ENCODE measurements around the gene ZNF275.
"Not testable (repeated sequence)": the region's sequence is repeated elsewhere in the genome, so short reads cannot be mapped to it uniquely, and the experiment has no call there.

Gene ZNF275

DNA sequence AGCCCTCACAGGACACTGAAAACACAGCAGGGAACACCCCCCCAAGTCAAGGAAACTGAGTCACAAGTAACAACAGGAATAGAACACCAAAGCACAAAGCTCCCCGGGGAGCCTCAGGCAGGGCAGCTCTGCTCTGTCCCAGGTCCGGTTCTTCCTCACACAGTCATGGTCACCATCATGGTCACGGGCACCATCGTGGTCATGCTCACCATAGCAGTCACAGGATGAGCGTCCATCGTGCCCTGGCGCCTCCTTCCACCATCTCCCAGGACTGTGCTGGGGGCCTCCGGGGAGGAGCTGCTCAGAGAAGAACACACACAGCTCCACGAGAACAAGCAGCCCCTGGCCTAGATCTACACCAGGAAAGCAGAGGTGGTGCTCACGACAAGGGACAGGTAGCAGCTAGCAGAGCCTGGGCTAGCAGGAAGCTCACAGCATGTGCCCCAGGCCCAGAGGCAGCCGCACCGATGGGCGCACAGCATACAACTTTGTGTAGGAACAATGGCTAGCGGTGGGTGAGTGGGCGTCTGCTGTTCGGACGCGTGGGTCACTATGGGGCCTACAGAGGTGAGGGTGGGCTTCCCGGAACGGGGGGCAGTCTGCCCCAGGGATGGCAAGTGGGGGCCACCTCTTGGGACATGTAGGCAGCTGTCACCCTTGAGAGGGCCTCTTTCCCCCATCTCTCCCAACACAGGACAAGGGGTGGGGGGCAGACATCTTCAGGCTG is 15.8 kb upstream of the ZNF275 start:
- ChIA-PET CTCF (no interaction called here), POLR2A (no interaction called here)
- DNase-seq (ENCODE audit: extremely low spot score) = no peak
- TF ChIP-seq ELF4 (IDR thresholded peaks at IDR 0.05) (no peak), FOXA1 (IDR thresholded peaks at IDR 0.05) (no peak), ARNT (IDR thresholded peaks at IDR 0.05) (no peak), SP1 (IDR thresholded peaks at IDR 0.05) (no peak), CTBP1 (IDR thresholded peaks at IDR 0.05; ENCODE audit: borderline replicate concordance) (no peak), FOXK2 (IDR thresholded peaks at IDR 0.05) (no peak), FOXM1 (IDR thresholded peaks at IDR 0.05; ENCODE audit: borderline replicate concordance) (no peak), L3MBTL2 (conservative IDR thresholded peaks at IDR 0.05) (no peak), SUZ12 (IDR thresholded peaks at IDR 0.05) (no peak), BHLHE40 (IDR thresholded peaks at IDR 0.05; ENCODE audit: borderline replicate concordance) (no peak)
- TF ChIP-seq, protein P1, sequence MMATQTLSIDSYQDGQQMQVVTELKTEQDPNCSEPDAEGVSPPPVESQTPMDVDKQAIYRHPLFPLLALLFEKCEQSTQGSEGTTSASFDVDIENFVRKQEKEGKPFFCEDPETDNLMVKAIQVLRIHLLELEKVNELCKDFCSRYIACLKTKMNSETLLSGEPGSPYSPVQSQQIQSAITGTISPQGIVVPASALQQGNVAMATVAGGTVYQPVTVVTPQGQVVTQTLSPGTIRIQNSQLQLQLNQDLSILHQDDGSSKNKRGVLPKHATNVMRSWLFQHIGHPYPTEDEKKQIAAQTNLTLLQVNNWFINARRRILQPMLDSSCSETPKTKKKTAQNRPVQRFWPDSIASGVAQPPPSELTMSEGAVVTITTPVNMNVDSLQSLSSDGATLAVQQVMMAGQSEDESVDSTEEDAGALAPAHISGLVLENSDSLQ (IDR thresholded peaks at IDR 0.05) = no peak

DNA sequence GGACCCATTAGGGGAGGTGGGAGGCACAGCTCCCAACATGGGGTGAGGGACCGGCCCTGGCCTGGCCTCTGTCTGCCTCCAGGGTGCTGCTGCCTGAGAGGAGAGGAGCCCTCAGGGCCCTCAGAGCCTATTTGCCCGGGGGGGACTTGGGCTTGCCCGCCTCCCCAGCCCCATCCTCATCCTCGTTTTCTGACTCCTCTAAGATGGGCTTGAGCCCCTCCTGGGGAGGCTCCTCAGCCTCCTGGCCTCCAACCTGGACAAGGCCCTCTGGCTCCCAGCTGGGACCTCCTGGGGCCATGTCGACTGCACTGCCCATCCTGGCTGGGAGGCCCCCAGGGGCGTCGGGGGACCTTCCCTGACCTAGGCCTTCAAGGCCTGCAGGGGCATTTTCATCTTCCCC is 15.1 kb upstream of the ZNF275 start:
- no peak for DNase-seq (ENCODE audit: extremely low spot score)
- POLR2A ChIA-PET = no interaction called here
- TF ChIP-seq SUZ12 (IDR thresholded peaks at IDR 0.05) (no peak), FOXK2 (IDR thresholded peaks at IDR 0.05) (no peak), BHLHE40 (IDR thresholded peaks at IDR 0.05; ENCODE audit: borderline replicate concordance) (no peak), FOXM1 (IDR thresholded peaks at IDR 0.05; ENCODE audit: borderline replicate concordance) (no peak)
- CTCF ChIA-PET = no interaction called here

- DNase-seq (ENCODE audit: extremely low spot score) = no peak
- ChIA-PET CTCF (no interaction called here), POLR2A (no interaction called here)
- no peak for TF ChIP-seq ZNF384 (IDR thresholded peaks at IDR 0.05)
- TF ChIP-seq ELF4 (IDR thresholded peaks at IDR 0.05) = no peak
- no peak for TF ChIP-seq FOXA1 (IDR thresholded peaks at IDR 0.05)
- no peak for TF ChIP-seq HDGF (IDR thresholded peaks at IDR 0.05; ENCODE audit: borderline replicate concordance)
- TF ChIP-seq SUZ12 (IDR thresholded peaks at IDR 0.05) = no peak
- TF ChIP-seq FOXK2 (IDR thresholded peaks at IDR 0.05) = no peak
- TF ChIP-seq LEF1 (IDR thresholded peaks at IDR 0.05; ENCODE audit: borderline replicate concordance) = no peak
- TF ChIP-seq FOXM1 (IDR thresholded peaks at IDR 0.05; ENCODE audit: borderline replicate concordance) = no peak
- TF ChIP-seq L3MBTL2 (conservative IDR thresholded peaks at IDR 0.05) = no peak
- TF ChIP-seq CTBP1 (IDR thresholded peaks at IDR 0.05; ENCODE audit: borderline replicate concordance) = no peak
- TF ChIP-seq SP1 (IDR thresholded peaks at IDR 0.05) = no peak
- TF ChIP-seq ARNT (IDR thresholded peaks at IDR 0.05) = no peak
- no peak for TF ChIP-seq TARDBP (IDR thresholded peaks at IDR 0.05)
- no peak for TF ChIP-seq NFRKB (IDR thresholded peaks at IDR 0.05)
- TF ChIP-seq, protein P1 (IDR thresholded peaks at IDR 0.05) = no peak
- TF ChIP-seq BHLHE40 (IDR thresholded peaks at IDR 0.05; ENCODE audit: borderline replicate concordance) = no peak
Measured at GRCh38 chrX:153319295-153320046, 14.5 kb upstream of the ZNF275 start.

GRCh38 chrX:153320047-153320443 is 13.9 kb upstream of the ZNF275 start:
- POLR2A ChIA-PET; CTCF ChIA-PET; DNase-seq (ENCODE audit: extremely low spot score): not testable (repeated sequence)

DNA sequence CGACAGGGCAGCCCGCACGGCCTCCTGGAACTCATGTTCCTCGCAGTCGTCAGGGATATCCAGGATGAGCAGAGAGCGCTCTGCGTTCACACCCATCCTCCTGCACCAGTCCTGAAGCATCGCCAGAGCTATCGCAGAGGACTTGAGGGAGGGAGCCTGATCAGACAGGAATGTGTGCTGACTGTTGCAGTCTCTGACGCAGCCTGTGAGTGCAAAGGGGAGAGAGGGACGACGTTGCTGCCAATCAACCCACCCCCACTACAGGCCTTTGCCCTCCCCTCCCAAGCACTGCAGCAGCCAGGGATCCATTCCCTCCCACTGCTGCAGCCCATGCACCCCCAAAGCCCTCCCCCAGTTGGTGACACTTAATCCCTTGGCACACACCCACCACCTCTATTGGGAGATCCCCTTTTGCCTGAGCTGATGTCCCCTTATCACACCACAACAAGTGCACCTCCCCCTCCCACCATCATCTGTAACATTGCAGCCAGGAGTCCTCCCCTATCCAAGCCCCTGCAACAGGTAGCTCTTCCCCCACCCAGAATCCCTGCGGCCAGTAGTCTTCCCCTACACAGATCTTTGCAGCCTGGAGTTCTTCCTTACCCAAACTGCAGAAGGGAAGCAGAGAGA is 13.3 kb upstream of the ZNF275 start:
- DNase-seq (ENCODE audit: extremely low spot score) = no peak
- ChIA-PET CTCF (no interaction called here), POLR2A (no interaction called here)
- TF ChIP-seq ELF4 (IDR thresholded peaks at IDR 0.05) = no peak
- no peak for TF ChIP-seq FOXA1 (IDR thresholded peaks at IDR 0.05)
- no peak for TF ChIP-seq ARNT (IDR thresholded peaks at IDR 0.05)
- TF ChIP-seq BHLHE40 (IDR thresholded peaks at IDR 0.05; ENCODE audit: borderline replicate concordance) = no peak
- no peak for TF ChIP-seq HDGF (IDR thresholded peaks at IDR 0.05; ENCODE audit: borderline replicate concordance)
- no peak for TF ChIP-seq L3MBTL2 (conservative IDR thresholded peaks at IDR 0.05)
- TF ChIP-seq CTBP1 (IDR thresholded peaks at IDR 0.05; ENCODE audit: borderline replicate concordance) = no peak
- no peak for TF ChIP-seq NFRKB (IDR thresholded peaks at IDR 0.05)
- TF ChIP-seq ZNF384 (IDR thresholded peaks at IDR 0.05) = no peak
- TF ChIP-seq, protein P1 (IDR thresholded peaks at IDR 0.05) = no peak
- TF ChIP-seq SP1 (IDR thresholded peaks at IDR 0.05) = no peak
- no peak for TF ChIP-seq SUZ12 (IDR thresholded peaks at IDR 0.05)
- no peak for TF ChIP-seq TARDBP (IDR thresholded peaks at IDR 0.05)

GRCh38 chrX:153321381-153322124 is 12.4 kb upstream of the ZNF275 start, which contains the start of gene PNMA6F:
PNMA6F (minus strand) TSS chrX:153321767; CDS start chrX:153320674, 1,093 bp downstream.
- CTCF ChIA-PET = no interaction called here
- POLR2A ChIA-PET = no interaction called here
- DNase-seq (ENCODE audit: extremely low spot score) = no peak
- no peak for TF ChIP-seq BHLHE40 (IDR thresholded peaks at IDR 0.05; ENCODE audit: borderline replicate concordance)
- no peak for TF ChIP-seq LEF1 (IDR thresholded peaks at IDR 0.05; ENCODE audit: borderline replicate concordance)
- TF ChIP-seq FOXA1 (IDR thresholded peaks at IDR 0.05) = no peak
- TF ChIP-seq TARDBP (IDR thresholded peaks at IDR 0.05) = no peak
- TF ChIP-seq L3MBTL2 (conservative IDR thresholded peaks at IDR 0.05) = no peak
- TF ChIP-seq SP1 (IDR thresholded peaks at IDR 0.05) = no peak
- no peak for TF ChIP-seq NFRKB (IDR thresholded peaks at IDR 0.05)
- no peak for TF ChIP-seq FOXK2 (IDR thresholded peaks at IDR 0.05)
- TF ChIP-seq ARNT (IDR thresholded peaks at IDR 0.05) = no peak
- TF ChIP-seq HDGF (IDR thresholded peaks at IDR 0.05; ENCODE audit: borderline replicate concordance) = no peak
- no peak for TF ChIP-seq ZNF384 (IDR thresholded peaks at IDR 0.05)
- no peak for TF ChIP-seq SUZ12 (IDR thresholded peaks at IDR 0.05)
- TF ChIP-seq, protein P1 (IDR thresholded peaks at IDR 0.05) = no peak
- no peak for TF ChIP-seq CTBP1 (IDR thresholded peaks at IDR 0.05; ENCODE audit: borderline replicate concordance)

Data from HEK293T (cell line).